Keratinocyte (primary cell): Measurements from ENCODE around the gene CTNNA2. TPM values are rescaled to one million over a fixed set of nuclear protein-coding genes. Genes with fewer than 3 reads are reported as not detected.

Experiments used
- DNase-seq: peaks from one replicate; pipeline ENCODE4 v3.0.0-alpha.2; 2011; ENCODE audit warnings: low read depth, missing footprints, low spot score
- FAIRE-seq: peaks from 2 replicates; lab custom pipeline; 2011; peaks lifted over from hg19 to GRCh38; lab: Jason Lieb, UNC
- H2AFZ ChIP-seq: 2 replicates; pipeline ENCODE4 v1.6.0; 2012; ENCODE audit warnings: low read length, control low read depth, inconsistent platforms; ENCODE audit not compliant: control insufficient read depth
- H3K27ac ChIP-seq: 2 replicates; pipeline ENCODE4 v1.5.1; 2011; ENCODE audit warnings: low read length; ENCODE audit not compliant: control insufficient read depth, insufficient read depth
- H3K27me3 ChIP-seq: 3 replicates; pipeline ENCODE4 v1.6.0; 2011; ENCODE audit warnings: low read length; ENCODE audit not compliant: control insufficient read depth, insufficient read depth; ENCODE audit errors: extremely low read depth
- H3K36me3 ChIP-seq, 2 experiments: 2 replicates in 1 of 2; 3 replicates in 1 of 2; pipeline ENCODE4 v1.5.1; 2011; ENCODE audit warnings: low read length in 2 of 2, mild to moderate bottlenecking in 1 of 2; ENCODE audit not compliant: control insufficient read depth in 2 of 2, insufficient read depth in 2 of 2; ENCODE audit errors: extremely low read depth in 1 of 2
- H3K4me1 ChIP-seq: 3 replicates; pipeline ENCODE4 v1.5.1; 2011; ENCODE audit warnings: low read length; ENCODE audit not compliant: control insufficient read depth, insufficient read depth; ENCODE audit errors: extremely low read depth
- H3K4me2 ChIP-seq: 3 replicates; pipeline ENCODE4 v1.6.0; 2011; ENCODE audit warnings: low read depth, low read length; ENCODE audit not compliant: control insufficient read depth, insufficient read depth; ENCODE audit errors: extremely low read depth
- H3K4me3 ChIP-seq, 3 experiments: fragments of 200-600 bp in 1 of 3; sonication (generic) in 1 of 3; 2 replicates in 2 of 3; 3 replicates in 1 of 3; pipeline ENCODE4 v1.5.1; 2011 to 2016; ENCODE audit warnings: low read length in 3 of 3, mild to moderate bottlenecking in 3 of 3, control low read depth in 2 of 3, inconsistent platforms in 1 of 3, low read depth in 1 of 3, mixed read lengths in 1 of 3, mixed run types in 1 of 3, moderate library complexity in 1 of 3; ENCODE audit not compliant: control insufficient read depth in 2 of 3, insufficient read depth in 2 of 3; ENCODE audit errors: extremely low read depth in 1 of 3
- H3K79me2 ChIP-seq: 2 replicates; pipeline ENCODE4 v1.6.0; 2012; ENCODE audit warnings: low read length; ENCODE audit not compliant: control insufficient read depth, insufficient read depth
- H3K9ac ChIP-seq: 3 replicates; pipeline ENCODE4 v1.6.0; 2011; ENCODE audit warnings: low read length; ENCODE audit not compliant: control insufficient read depth, insufficient read depth; ENCODE audit errors: extremely low read depth
- H3K9me1 ChIP-seq: 3 replicates; pipeline ENCODE4 v1.6.0; 2011; ENCODE audit warnings: low read length; ENCODE audit not compliant: control insufficient read depth, insufficient read depth; ENCODE audit errors: extremely low read depth
- H3K9me3 ChIP-seq: 2 replicates; pipeline ENCODE4 v1.5.1; 2012; ENCODE audit warnings: low read depth, low read length; ENCODE audit not compliant: control insufficient read depth
- H4K20me1 ChIP-seq: 3 replicates; pipeline ENCODE4 v1.6.0; 2011; ENCODE audit warnings: low read length; ENCODE audit not compliant: control insufficient read depth, insufficient read depth; ENCODE audit errors: extremely low read depth
- CTCF ChIP-seq, 3 experiments: IDR thresholded peaks in 1 of 3; conservative IDR thresholded peaks in 1 of 3; optimal IDR thresholded peaks in 1 of 3; 2 replicates in 2 of 3; 3 replicates in 1 of 3; pipeline versions ENCODE3 to v1.5.1; 2011; ENCODE audit warnings: low read length in 3 of 3, mild to moderate bottlenecking in 3 of 3, moderate library complexity in 2 of 3, control low read depth in 1 of 3, inconsistent platforms in 1 of 3; ENCODE audit not compliant: insufficient read depth in 2 of 3; ENCODE audit errors: extremely low read depth in 1 of 3
- EZH2 ChIP-seq: IDR thresholded peaks from one replicate; pipeline ENCODE4 v1.6.1; 2012; ENCODE audit warnings: inconsistent platforms, mild to moderate bottlenecking, low read length, moderate library complexity
- dilution Hi-C: fragments of 300-500 bp; cut with MboI; formaldehyde crosslinking; loops from one replicate; pipeline ENCODE4 v1.7.0; 2020; ENCODE audit warnings: low sequenced_read_pairs; ENCODE audit not compliant: extremely low pct_ligation_motif_present
- polyA plus RNA-seq, 5 experiments: library from polyadenylated mRNA; depleted of rRNA in 3 of 5; stranded (reverse) in 3 of 5; stranded (forward) in 1 of 5; unstranded in 1 of 5; fragments of >200 nt; gene quantifications; 1 replicate in 1 of 5; 2 replicates in 3 of 5; 3 replicates in 1 of 5; pipeline versions ENCODE4 v1.2.1 to v1.2.3, GENCODE V29; 2011 to 2012; ENCODE audit warnings: missing spikeins in 2 of 5, low read depth in 1 of 5, low replicate concordance in 1 of 5

Gene CTNNA2
- polyA plus RNA-seq, 1 donor (not counting 4 experiments of a cell fraction or from before 2014, with no cell fraction given), result not detected

GRCh38 chr2:79734518-79734917, 221.7 kb downstream of the CTNNA2 start:
- H3K9ac ChIP-seq, result no peak overlapping the region
- H3K4me2 ChIP-seq, result no peak overlapping the region
- H3K79me2 ChIP-seq, result no peaks in the 10 kb centered on the region
- H3K36me3 ChIP-seq, result no peaks in the 10 kb centered on the region
- dilution Hi-C loops, result no loop called here
- H3K27me3 ChIP-seq, result no peaks in the 10 kb centered on the region
- no peaks in the 10 kb centered on the region for H3K9me1 ChIP-seq
- H2AFZ ChIP-seq, result no peak overlapping the region
- no peaks in the 10 kb centered on the region for H3K9me3 ChIP-seq
- no peak for FAIRE-seq
- no peak overlapping the region for H3K27ac ChIP-seq
- TF ChIP-seq CTCF (optimal IDR thresholded peaks at IDR 0.05 in 1 of 3, IDR thresholded peaks at IDR 0.05 in 1 of 3, conservative IDR thresholded peaks at IDR 0.05 in 1 of 3; ENCODE audit: extremely low read depth in 1 of 3, insufficient read depth in 2 of 3, low read length in 3 of 3) (no peak), EZH2 (no peak)
- H3K4me1 ChIP-seq, result no peaks in the 10 kb centered on the region
- H3K4me3 ChIP-seq, result no peak overlapping the region
- DNase-seq, result no peak
- no peaks in the 10 kb centered on the region for H4K20me1 ChIP-seq

GRCh38 chr2:79740879-79741443, 228.1 kb downstream of the CTNNA2 start:
- dilution Hi-C loops, result no loop called here
- Histone ChIP-seq H3K9ac (no peak overlapping the region), H3K9me1 (no peaks in the 10 kb centered on the region)

More at GRCh38 chr2:79740879-79741443, 228.1 kb downstream of the CTNNA2 start:
- Histone ChIP-seq H3K4me2 (no peak overlapping the region), H3K79me2 (no peaks in the 10 kb centered on the region), H4K20me1 (no peaks in the 10 kb centered on the region), H3K27me3 (no peaks in the 10 kb centered on the region), H3K9me3 (no peaks in the 10 kb centered on the region), H3K27ac (no peak overlapping the region), H3K4me3 (no peak overlapping the region), H2AFZ (no peak overlapping the region), H3K4me1 (no peaks in the 10 kb centered on the region), H3K36me3 (no peaks in the 10 kb centered on the region)
- no peak for FAIRE-seq
- TF ChIP-seq EZH2, result no peak
- TF ChIP-seq CTCF (optimal IDR thresholded peaks at IDR 0.05 in 1 of 3, IDR thresholded peaks at IDR 0.05 in 1 of 3, conservative IDR thresholded peaks at IDR 0.05 in 1 of 3; ENCODE audit: extremely low read depth in 1 of 3, insufficient read depth in 2 of 3, low read length in 3 of 3), result no peak
- no peak for DNase-seq
